Iris pigment epithelial cell (primary cell): ENCODE data around the gene FMO1.
A peak's percentile ranks its signal among the peaks of the same experiment; 100 is the strongest.
"Not testable (repeated sequence)": the region's sequence is repeated elsewhere in the genome, so short reads cannot be mapped to it uniquely, and the experiment has no call there.

ENCODE experiments used
- DNase-seq: peaks from one replicate; pipeline ENCODE4 v3.0.0-alpha.2; 2011; ENCODE audit warnings: low read depth

FMO1 gene, protein sequence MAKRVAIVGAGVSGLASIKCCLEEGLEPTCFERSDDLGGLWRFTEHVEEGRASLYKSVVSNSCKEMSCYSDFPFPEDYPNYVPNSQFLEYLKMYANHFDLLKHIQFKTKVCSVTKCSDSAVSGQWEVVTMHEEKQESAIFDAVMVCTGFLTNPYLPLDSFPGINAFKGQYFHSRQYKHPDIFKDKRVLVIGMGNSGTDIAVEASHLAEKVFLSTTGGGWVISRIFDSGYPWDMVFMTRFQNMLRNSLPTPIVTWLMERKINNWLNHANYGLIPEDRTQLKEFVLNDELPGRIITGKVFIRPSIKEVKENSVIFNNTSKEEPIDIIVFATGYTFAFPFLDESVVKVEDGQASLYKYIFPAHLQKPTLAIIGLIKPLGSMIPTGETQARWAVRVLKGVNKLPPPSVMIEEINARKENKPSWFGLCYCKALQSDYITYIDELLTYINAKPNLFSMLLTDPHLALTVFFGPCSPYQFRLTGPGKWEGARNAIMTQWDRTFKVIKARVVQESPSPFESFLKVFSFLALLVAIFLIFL

DNA sequence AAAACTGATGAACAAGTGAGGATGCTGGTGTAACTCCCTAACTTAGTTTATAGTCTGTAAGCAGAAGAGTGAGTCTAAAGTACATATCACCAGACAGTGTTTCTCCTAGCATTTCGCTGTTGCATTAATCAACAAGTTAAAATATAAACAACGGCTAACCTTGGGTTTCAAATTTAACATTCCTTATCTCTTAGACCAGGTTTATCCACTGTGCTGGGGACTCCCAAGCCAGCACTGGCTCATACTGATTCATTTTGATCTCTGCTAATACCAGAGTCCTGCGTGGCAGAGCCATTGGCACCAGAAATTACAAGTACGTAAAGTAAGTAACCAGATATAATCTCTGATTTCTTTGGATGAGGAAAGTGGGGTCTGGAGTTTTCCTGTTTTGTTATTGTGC, at the start of gene FMO1:
FMO1 (plus strand) TSS at position 193 of the 400 bp plus-strand sequence. CDS start 9,594 bp downstream, outside the sequence.
- DNase-seq, result no peak

DNA sequence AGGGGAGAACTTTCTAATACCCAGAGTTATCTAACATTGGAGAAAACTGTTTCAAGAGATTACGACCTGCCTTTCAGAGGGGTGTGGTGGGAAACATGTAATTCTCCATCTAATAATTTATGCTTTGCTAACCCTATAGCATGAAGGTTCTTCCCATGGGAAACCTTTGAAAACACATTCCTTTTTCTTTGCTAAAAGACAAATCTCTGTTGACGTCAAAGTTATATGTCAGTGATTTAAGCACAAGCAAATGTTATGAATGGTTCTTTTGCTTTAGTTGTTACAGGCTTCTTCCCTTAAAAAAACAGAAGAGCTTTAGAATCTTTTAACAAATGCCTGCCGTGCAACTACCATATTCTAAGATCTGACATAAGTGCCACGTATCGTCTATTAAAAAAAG, 44.0 kb upstream of the FMO1 start:
- DNase-seq, result no peak

DNA sequence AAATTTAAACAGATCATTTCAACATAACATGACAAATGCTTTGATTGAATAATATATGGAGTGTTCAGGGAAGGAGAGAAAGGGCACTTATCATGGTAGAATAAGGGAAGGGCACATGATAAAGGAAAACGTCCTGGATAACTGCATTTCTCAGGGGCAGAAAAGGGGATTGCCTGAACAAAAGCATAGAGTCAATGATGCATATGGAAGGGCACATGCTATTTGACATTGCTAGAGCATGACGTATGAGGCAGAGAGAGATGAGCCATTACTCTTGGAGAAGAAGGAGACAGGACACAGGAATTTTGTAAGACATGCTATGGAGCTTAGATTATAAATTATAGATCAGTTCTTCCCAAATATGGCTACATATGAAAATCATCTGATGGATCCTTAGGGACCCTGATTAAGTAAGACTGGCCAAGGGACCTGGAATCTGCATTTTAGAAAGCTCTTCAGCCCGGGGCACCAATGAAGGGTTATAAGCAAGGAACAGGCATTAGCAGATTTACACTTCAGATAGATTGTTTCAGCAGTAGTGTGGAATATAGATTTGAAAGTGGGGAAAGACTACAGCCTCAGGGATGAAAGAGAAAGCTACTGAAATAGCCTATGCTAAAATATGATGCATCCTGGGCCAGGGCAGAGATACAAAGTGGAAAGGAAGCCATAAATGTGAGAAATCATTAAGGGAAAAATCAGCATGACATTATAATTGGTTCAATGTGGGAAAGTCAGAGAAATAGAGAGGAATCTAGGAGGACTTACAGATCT, 41.9 kb upstream of the FMO1 start:
- DNase-seq, result no peak

GRCh38 chr1:171206978-171207355, 41.3 kb upstream of the FMO1 start:
- DNase-seq, result no peak

GRCh38 chr1:171207377-171207776, 40.9 kb upstream of the FMO1 start:
- DNase-seq, result no peak

DNA sequence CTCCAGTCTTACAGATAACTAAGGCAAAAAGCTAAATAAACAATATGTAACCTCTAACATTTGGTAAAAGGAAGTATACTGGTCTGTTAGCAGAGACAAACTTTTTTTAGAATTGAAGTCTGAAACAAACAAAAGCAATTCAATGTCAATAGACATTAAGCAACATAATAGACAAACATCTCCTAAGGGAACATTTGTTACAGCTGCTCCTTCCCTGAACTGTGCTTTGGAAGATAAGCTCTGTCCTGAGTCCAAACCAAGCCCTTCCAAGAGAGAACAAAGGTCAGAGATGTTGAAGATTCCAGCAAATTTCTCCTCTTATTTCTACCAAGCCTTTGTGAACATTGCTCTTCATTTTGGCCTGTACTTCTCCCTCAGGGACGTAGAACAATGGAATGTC, 37.9 kb upstream of the FMO1 start:
- DNase-seq, result peak; percentile 22

DNA sequence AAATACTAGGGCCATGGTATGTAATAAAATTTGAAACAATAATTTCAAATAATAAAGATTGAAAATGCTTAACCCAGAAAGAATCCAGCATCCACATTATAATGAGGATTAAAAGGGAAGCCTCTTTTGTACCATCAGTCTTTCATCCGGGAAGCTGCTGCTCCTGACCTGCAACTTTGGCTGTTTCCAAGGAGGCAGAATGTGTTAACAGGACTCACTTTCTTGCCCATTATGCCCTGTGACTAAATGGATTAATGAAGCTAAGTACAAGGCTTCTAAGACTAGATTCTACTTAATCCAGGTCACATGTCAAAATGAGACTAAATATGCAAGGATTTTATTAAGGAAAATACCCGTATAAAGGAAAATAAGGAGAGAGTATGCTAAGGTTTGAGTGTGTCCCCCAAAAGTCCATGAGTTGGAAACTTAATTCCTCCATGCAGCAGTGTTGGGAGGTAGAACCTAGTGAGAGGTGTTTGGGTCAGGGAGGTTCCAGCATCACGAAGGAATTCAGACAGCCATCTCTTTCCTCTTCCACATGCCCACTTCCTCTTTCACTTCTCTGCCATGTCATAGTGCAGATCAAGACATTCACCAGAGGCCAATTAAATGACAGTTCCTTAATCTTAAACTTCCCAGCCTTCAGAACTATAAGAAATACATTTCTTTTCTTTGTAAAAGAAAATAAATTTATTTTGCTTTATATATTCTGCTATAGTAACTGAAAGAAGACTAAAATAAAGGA, 35.5 kb upstream of the FMO1 start:
- no peak for DNase-seq

DNA sequence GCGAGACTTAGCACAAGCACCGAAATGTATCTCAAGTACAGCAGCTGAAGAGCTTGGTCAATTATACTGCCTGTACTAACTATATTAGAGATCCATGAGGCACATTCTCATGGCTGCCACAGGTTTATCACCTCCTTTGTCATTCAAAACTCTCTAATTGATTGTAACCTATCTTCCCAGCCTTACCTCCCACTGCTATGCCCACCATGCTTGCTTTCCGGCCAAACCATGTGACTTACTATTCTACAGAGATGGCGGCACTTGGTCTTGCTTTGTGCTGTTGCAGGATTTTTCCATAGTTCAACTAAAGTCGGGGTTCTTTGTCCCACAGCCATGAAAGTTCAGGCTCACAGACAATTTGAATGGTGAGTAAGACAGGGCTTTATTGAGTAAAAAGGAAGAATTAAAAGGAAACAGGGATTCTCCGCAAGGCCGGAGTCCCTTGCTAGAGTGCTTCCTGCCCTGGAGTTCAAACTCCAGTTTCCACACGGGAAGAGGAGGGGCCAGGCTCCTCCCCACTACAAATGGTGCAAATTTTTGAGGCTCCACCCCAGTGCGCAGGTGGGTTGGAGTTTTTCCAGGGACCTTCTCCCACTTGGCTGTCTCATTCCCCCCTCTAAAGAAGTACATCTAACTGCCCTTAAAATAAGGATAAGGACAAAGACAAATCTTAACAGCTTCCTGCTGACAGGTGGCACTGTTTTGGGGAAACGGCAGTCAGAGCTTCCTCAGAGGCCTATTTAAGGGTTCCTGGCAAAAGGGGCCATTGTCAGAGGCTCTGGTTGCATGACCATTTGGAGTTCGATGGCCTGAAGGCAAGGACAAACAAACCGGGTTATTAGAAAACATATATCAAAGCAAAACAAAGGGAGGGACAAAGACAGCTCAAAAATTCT, 34.5 kb upstream of the FMO1 start:
- no peak for DNase-seq

DNA sequence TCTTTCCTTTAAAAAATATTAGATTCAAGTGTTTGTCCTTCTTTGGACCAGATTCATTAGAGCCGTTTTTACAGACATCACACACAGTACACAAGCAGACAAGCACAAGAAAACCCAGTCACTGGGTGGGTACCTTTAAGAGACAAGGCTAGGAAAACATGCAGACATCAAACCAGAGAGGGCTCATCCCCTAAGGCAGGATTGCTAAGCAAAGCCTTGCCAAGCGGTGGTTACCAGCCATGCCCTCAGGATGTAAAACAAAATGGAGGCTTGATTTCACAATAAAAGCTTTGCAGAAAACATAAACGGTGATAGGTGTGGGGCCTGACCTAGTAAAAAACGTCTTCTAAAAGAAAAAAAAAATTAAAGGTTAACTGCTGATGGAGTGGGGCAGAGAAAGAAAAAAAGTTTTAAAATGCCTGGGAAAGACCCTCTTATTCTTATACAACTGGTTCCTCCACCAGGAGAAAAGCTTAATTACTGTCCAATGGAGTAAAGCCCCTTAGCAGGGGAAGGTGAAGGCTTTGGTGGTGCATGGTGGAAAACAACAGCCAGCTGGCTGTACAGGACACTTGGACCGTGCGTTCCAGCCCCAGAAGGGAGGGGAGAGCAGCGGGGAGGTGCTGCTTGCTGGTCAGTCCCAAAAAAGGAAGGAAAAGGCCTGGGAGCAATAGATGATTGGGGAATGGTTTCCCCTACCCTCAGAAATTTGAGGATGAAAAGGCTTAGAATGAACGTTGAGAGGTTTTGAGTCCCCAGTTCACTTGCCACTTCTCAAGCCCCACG, 30.4 kb upstream of the FMO1 start:
- DNase-seq, result no peak

GRCh38 chr1:171218661-171219060, 29.6 kb upstream of the FMO1 start:
- DNase-seq, result peak; percentile 18

DNA sequence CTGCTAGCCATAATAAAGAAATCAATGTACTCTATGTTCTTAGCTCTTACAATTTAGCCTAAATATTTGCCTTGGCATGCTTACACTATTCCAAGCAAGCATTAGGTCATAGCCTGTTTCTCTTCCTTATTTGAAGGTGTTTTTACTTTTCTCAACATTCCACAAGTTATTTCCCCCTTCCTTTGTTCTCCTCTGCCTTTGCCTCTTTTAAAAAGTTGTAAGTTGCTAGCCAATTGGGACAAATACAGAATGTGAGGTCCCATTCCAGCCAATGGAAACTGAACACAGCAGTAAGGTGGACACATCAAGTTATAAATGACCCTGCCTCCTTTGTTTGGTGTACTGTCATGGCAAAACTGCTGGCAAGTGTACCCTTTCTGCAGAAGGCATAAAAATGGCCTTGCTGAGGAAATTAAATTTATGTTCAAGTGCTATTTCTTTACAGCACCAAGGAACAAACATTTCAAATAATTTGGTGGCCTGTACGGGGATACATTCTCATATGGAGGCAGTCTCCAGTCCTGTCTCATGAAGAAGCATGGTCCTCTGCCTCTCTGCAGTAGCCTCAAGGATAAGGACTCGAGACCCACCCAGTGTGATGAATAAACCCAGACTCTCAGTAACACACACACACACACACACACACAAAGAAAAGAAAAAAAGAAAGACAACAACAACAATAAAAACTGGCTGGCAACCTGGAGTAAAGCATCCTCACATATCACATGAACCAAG, 28.8 kb upstream of the FMO1 start:
- peak; percentile 63 for DNase-seq

GRCh38 chr1:171220081-171220420, 28.2 kb upstream of the FMO1 start:
- peak; percentile 90 for DNase-seq

DNA sequence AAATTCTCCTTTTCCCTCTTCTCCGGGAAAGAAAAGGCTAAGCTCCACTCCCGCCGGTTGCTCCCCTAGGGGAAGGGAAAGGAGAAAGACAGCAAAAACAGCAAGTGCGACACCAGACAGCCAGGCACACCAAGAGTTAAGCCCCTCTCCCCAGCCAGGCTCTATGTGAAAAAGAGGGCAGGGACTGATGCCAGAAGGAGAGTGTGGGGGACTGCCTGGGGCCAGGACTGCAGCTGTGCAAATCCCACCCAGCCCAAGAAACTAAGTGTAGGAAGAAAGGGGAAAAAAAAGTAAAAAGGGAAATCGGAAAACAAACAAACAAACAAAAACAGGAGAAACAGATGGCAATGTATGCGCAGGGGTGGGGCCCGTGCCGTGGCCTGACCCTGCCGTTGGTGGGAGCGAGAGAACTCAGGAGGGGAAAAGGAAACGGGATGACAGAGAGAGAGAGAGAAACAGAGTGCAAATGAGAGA, 27.7 kb upstream of the FMO1 start:
- peak; percentile 63 for DNase-seq

DNA sequence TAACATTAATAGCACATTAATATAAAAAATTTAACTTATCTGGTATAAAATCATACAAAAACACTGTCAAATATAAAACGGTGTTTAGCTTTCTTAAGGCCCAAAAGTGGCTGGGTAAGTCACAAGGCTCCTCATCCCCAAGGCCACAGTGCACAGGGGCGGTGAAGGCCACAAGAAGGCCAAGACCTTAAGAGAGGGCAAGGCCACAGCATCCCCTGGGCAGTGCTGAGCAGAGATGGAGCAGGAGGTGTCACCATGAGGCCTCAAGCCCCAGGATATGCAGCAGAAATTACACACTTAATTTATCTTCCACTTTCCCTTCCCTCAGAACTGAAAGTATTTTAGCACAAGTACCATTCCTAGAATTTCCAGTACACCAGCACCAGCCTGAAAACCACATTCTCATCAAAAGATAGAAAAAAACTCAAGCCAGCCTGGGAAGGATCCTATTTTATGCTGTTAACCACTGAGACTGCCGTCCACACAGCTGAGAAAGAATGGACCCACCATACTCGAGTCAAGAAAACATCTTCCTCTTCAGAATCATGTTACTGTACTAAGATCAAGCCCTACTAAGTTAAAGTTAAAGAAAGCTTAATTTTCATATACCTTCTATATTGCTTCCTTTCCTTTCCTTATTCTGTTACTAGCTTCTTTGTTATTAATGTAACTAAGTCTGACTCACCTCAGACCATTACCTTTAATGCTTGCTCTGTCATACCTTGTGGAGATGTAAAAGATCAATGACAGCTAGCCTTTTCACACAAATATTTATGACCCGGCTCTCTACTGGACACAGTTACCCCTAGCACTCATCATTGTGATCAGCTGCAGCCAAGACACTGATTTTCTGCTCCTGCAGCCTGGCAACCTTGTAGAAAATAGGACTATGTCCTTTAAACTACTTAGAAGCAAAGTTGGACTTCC, 26.4 kb upstream of the FMO1 start:
- DNase-seq, result peak; percentile 30

DNA sequence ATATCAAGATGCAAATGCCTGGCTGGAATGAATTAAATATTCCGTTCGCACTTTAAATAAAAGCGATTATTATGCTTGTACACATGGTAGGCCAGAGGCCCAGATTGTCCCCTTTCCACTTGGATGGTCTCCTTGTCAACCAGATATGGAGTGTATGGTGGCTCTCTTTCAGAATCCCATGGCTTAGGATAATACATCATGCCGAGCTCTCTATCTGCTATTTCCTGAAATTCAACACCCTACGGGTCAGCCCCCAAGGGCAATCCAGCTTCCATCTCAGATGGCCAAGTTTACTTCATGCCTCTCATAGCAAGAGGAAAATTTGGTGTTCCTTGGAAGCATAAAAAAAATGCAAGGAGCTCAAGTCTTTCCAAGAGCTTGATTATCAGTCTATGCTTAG, 25.4 kb upstream of the FMO1 start:
- peak; percentile 23 for DNase-seq

DNA sequence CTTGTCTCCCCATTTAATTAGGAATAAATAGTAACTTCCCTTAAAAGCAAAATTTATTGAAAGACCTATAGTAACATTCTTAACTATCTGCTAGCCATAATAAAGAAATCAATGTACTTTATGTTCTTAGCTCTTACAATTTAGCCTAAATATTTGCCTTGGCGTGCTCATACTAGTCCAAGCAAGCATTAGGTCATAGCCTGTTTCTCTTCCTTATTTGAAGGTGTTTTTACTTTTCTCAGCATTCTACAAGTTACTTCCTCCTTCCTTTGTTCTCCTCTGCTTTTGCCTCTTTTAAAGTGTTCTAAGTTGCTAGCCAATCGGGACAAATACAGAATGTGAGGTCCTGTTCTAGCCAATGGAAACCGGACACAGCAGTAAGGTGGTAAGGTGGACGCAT, 24.0 kb upstream of the FMO1 start:
- DNase-seq, result not testable (repeated sequence)

- DNase-seq, result peak; percentile 80
Observed at GRCh38 chr1:171226747-171227370, 21.4 kb upstream of the FMO1 start.

DNA sequence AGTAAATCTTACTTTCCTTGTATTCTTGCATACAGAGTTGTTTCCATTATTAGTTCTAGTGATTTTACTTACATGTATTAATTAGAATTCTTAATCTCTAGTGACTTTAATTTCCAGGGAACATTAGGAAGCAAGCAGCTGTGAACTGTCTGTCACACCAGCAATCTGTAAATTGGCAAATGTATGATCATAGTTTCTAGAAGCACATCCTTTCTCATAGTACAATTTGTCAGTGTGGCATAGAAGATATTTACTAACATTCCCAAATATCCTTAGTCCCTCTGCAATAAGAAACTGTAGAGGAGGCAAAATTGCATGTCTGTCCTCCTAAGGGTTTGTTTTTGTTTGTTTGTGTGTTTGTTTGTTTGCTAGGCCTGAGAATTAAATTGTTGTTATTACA, 17.0 kb upstream of the FMO1 start:
- DNase-seq, result no peak
